Endothelial cell (in vitro differentiated cells): ENCODE results near the gene TMEM132D. TPM values are rescaled to one million over a fixed set of nuclear protein-coding genes. Genes with fewer than 3 reads are reported as not detected.
A peak's percentile ranks its signal among the peaks of the same experiment; 100 is the strongest.

Experiments
- DNase-seq: peaks from one replicate; pipeline ENCODE4 v3.0.0; 2021; ENCODE audit warnings: low spot score
- H3K27ac Mint-ChIP-seq: one replicate; pipeline ENCODE4 v1.8.0; 2021; ENCODE audit warnings: mixed read lengths, inconsistent platforms; ENCODE audit not compliant: unreplicated experiment
- H3K27me3 Mint-ChIP-seq: one replicate; pipeline ENCODE4 v1.8.0; 2021; ENCODE audit warnings: mild to moderate bottlenecking, moderate library complexity, mixed read lengths, inconsistent platforms; ENCODE audit not compliant: unreplicated experiment
- H3K36me3 Mint-ChIP-seq: one replicate; pipeline ENCODE4 v1.8.0; 2021; ENCODE audit warnings: mild to moderate bottlenecking, low read depth, mixed read lengths, inconsistent platforms; ENCODE audit not compliant: unreplicated experiment
- H3K4me1 Mint-ChIP-seq: one replicate; pipeline ENCODE4 v1.8.0; 2021; ENCODE audit warnings: mild to moderate bottlenecking, mixed read lengths, inconsistent platforms; ENCODE audit not compliant: unreplicated experiment
- H3K4me3 Mint-ChIP-seq: one replicate; pipeline ENCODE4 v1.8.0; 2021; ENCODE audit warnings: mild to moderate bottlenecking, mixed read lengths, inconsistent platforms; ENCODE audit not compliant: unreplicated experiment
- H3K9me3 Mint-ChIP-seq: one replicate; pipeline ENCODE4 v1.8.0; 2021; ENCODE audit warnings: mixed read lengths, inconsistent platforms; ENCODE audit not compliant: unreplicated experiment
- long read RNA-seq: library from polyadenylated mRNA; unstranded; transcript quantifications from one replicate; pipeline ENCODE4 v2.0.0, GENCODE V29; 2020; ENCODE audit not compliant: unreplicated experiment
- total RNA-seq: library from RNA; stranded (reverse); fragmentation: NEBNext Ultra II Directional; extraction: Animal tissue kit (Norgen Biotek cat#: 25700); gene quantifications from one replicate; pipeline ENCODE4 v1.2.1, GENCODE V29; 2021; ENCODE audit not compliant: unreplicated experiment
- TF ChIP-seq, protein P1 (sequence below): fragments of 200-600 bp; sonication (generic); IDR thresholded peaks from one replicate; pipeline ENCODE4 v1.5.0; 2021; ENCODE audit warnings: antibody characterized with exemption; ENCODE audit not compliant: unreplicated experiment

TMEM132D gene
- not detected for total RNA-seq
- long read RNA-seq, result 0 reads

DNA sequence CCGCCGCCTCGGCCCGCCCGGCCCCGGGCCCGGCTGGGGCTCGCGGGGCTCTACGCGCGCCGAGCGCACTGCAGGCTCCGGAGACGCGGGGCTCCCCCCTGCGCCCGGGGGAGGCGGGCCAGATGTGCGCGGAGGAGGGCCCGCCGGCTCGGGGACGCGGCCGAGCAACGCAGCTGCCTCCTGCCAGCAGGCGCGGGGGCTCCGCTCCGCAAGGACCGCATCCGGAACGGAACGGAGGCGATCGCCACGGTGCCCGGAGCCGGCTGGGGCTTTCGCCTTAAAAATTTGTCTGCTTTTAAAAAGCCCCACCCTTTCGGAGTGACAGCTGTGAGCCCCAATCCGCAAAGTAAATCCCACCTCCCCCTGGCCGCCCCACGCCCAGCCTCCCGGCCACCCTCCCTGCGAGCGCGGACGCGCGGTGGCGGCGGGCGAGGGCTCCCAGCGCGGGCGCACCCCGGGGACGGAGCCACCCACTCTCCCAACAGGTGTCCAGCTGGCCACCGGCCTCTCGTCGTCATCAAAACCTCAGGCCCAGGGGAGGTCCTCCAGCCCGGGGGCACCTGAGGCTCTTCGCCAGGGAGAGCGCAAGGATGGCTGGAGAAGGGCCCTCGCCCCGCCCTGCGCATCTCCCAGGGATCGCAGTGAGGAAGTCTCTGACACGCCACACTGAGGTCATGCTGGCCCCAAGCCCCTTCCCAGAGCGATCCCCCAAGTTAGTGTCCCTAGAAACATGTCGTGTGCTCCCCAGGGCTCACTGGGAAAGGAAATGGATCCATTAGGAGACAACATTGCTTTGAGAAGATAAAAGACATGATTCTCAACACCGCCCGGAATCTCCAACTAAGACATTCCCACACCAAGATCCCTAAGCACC is at the start of gene TMEM132D:
Gene TMEM132D (minus strand): TSS at position 70 of the 874 bp plus-strand sequence.
- H3K27ac Mint-ChIP-seq, result no peak within 1 kb of the TSS
- H3K9me3 Mint-ChIP-seq, result peaks cover 52% of the 10 kb centered on the region
- no peaks in the 10 kb centered on the region for H3K4me1 Mint-ChIP-seq
- TF ChIP-seq, protein P1, sequence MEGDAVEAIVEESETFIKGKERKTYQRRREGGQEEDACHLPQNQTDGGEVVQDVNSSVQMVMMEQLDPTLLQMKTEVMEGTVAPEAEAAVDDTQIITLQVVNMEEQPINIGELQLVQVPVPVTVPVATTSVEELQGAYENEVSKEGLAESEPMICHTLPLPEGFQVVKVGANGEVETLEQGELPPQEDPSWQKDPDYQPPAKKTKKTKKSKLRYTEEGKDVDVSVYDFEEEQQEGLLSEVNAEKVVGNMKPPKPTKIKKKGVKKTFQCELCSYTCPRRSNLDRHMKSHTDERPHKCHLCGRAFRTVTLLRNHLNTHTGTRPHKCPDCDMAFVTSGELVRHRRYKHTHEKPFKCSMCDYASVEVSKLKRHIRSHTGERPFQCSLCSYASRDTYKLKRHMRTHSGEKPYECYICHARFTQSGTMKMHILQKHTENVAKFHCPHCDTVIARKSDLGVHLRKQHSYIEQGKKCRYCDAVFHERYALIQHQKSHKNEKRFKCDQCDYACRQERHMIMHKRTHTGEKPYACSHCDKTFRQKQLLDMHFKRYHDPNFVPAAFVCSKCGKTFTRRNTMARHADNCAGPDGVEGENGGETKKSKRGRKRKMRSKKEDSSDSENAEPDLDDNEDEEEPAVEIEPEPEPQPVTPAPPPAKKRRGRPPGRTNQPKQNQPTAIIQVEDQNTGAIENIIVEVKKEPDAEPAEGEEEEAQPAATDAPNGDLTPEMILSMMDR, result no peak
- peak within 1 kb of the TSS; percentile 3 for H3K4me3 Mint-ChIP-seq
- H3K27me3 Mint-ChIP-seq, result peaks cover 24% of the 10 kb centered on the region
- H3K36me3 Mint-ChIP-seq, result peaks cover 18% of the 10 kb centered on the region
- no peak for DNase-seq

DNA sequence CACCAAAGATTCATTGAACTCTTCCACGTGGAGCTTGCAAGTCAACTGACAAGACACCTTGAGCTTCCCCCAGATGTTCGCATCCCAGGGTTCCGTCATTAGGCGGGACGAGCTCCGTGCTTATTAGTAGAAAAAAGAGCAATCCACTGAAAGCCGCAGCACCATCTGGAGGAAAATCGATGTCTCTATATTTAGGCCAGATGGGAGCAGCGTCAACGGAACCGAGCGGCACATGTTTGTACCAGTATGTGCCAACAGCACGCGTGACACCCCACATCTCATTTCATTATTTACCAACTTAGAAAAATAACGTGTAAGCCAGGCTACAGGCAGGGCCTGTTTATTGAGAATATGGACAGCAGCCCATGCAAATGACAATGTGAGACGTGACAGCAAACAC is 45.8 kb upstream of the TMEM132D start:
- DNase-seq, result no peak
- no peak overlapping the region for H3K4me3 Mint-ChIP-seq
- TF ChIP-seq, protein P1, result no peak
- no peak overlapping the region for H3K27ac Mint-ChIP-seq
- peaks cover 6% of the 10 kb centered on the region for H3K36me3 Mint-ChIP-seq
- peaks cover 3% of the 10 kb centered on the region for H3K27me3 Mint-ChIP-seq
- H3K4me1 Mint-ChIP-seq, result no peaks in the 10 kb centered on the region
- H3K9me3 Mint-ChIP-seq, result peaks cover 21% of the 10 kb centered on the region

DNA sequence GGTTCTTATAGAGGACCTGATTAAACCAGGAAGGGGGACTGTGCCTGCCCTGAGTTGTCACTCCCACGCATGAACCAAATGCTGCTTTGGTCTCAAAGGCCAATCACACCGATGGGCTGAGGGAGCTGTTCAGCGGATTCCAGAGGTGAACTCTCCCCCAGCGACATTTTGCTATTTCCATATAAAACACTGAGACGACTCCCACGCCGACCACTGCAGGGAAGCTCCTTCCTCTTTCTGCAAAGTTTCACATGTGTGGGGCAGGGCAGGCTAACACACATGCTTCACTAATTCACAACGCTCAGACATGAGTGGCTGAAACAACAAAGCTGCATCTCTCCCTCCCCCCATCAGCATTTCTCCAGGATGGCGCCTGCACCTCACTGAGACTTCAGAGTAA is 37.8 kb upstream of the TMEM132D start:
- no peak overlapping the region for H3K4me3 Mint-ChIP-seq
- H3K36me3 Mint-ChIP-seq, result peaks cover 16% of the 10 kb centered on the region
- peaks cover 37% of the 10 kb centered on the region for H3K9me3 Mint-ChIP-seq
- DNase-seq, result no peak
- TF ChIP-seq, protein P1, result no peak
- H3K27me3 Mint-ChIP-seq, result peaks cover 2% of the 10 kb centered on the region
- H3K4me1 Mint-ChIP-seq, result no peaks in the 10 kb centered on the region
- no peak overlapping the region for H3K27ac Mint-ChIP-seq

DNA sequence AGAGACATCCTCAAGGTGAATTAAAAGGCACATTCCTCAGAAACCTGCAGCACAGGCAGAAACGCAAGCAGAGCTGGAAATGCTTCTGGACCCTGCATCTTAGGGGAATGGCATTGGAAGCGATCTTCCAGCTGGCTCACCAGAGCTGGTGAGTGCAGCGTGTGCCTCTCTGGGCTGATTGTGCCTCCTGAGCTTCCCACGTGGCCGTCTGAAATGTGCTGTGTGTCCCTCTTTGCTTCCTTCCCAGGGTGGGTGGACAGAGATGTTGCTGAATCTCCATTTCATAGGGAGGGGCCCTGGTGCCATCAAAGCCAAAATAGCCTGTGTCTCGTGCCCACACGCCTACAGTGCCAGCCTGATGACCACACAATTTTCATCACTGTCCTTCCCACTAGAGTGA is 34.3 kb upstream of the TMEM132D start:
- peaks cover 43% of the 10 kb centered on the region for H3K9me3 Mint-ChIP-seq

DNA sequence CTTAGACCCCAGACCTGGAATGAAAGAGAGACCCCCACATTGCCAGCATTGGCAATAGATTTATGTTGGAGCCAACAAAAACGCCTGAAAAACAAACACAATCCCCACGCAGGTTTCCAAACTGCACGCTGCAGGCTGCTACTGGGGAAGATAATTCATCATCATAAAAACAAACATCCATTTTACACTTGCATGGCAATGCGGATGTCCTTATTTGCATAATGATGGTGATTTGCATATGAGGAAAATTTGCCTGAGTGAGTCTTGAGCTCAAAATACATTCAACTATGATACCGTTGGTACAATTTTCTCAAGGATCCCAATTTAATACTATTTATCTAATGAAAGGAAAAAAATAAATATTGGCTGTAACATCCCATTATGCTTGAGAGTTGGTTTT is 33.6 kb upstream of the TMEM132D start:
- DNase-seq, result no peak
- Mint-ChIP-seq H3K36me3 (peaks cover 11% of the 10 kb centered on the region), H3K27ac (no peak overlapping the region), H3K27me3 (peaks cover 9% of the 10 kb centered on the region), H3K4me3 (no peak overlapping the region), H3K4me1 (no peaks in the 10 kb centered on the region), H3K9me3 (peaks cover 43% of the 10 kb centered on the region)
- TF ChIP-seq, protein P1, result no peak

More for the DNA sequence above, 34.3 kb upstream of the TMEM132D start:
- Mint-ChIP-seq H3K27ac (no peak overlapping the region), H3K27me3 (peaks cover 7% of the 10 kb centered on the region), H3K36me3 (peaks cover 11% of the 10 kb centered on the region), H3K4me1 (no peaks in the 10 kb centered on the region), H3K4me3 (no peak overlapping the region)
- TF ChIP-seq, protein P1, result no peak
- no peak for DNase-seq
